Stimulated activated memory B cell treated with anti-CD40 and anti-IgM and Interleukin-4, amounts not matched to agents 10 μg/mL and 1 μg/mL and 100 μg/mL, for 72 hours (primary cell): Measurements from ENCODE around the gene MOB3B.

Source experiments
- ATAC-seq: fragments of 150-1000 bp; cut with Tn5 transposase; 2 replicates; pipeline ENCODE4 v1.10.0; 2021
- H3K27ac Mint-ChIP-seq: one replicate; pipeline ENCODE4 v1.8.0; 2022; ENCODE audit warnings: mild to moderate bottlenecking, mixed read lengths
- H3K27me3 Mint-ChIP-seq: one replicate; pipeline ENCODE4 v1.8.0; 2022; ENCODE audit warnings: mixed read lengths
- H3K36me3 Mint-ChIP-seq: one replicate; pipeline ENCODE4 v1.8.0; 2022; ENCODE audit warnings: mixed read lengths
- H3K4me1 Mint-ChIP-seq: one replicate; pipeline ENCODE4 v1.8.0; 2022; ENCODE audit warnings: mixed read lengths
- H3K4me3 Mint-ChIP-seq: one replicate; pipeline ENCODE4 v1.8.0; 2022; ENCODE audit warnings: mild to moderate bottlenecking, moderate library complexity, mixed read lengths
- H3K9me3 Mint-ChIP-seq: one replicate; pipeline ENCODE4 v1.8.0; 2022; ENCODE audit warnings: mixed read lengths

MOB3B gene

DNA sequence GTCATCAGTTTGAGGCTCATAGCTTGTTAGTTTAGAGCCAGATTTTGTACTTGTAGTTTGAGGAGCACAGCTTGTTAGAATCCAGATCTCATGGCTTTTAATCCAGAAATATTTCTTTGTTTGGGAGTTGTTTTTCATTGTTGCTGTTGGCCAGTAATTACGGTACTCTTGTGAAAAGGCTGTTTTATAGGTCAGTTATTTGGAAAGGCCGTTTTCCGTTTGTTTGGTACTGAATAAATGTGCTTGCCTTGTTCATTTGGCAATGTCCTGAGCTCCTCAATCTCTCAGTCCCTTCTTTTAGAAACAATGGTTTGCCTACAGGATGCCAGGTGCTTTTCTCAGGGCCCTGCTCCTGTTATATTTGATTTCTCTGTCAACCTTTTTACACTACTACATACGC lies 4.5 kb upstream of the MOB3B start:
- Mint-ChIP-seq H3K27ac (peak overlapping the region; percentile 4), H3K4me3 (no peak overlapping the region), H3K4me1 (peaks cover 40% of the 10 kb centered on the region), H3K9me3 (no peaks in the 10 kb centered on the region), H3K27me3 (no peaks in the 10 kb centered on the region), H3K36me3 (no peaks in the 10 kb centered on the region)
- no peak for ATAC-seq

GRCh38 chr9:27533311-27533710 lies 3.7 kb upstream of the MOB3B start:
- no peak overlapping the region for H3K27ac Mint-ChIP-seq
- H3K9me3 Mint-ChIP-seq, result no peaks in the 10 kb centered on the region
- no peak for ATAC-seq
- H3K36me3 Mint-ChIP-seq, result no peaks in the 10 kb centered on the region
- no peak overlapping the region for H3K4me3 Mint-ChIP-seq
- H3K27me3 Mint-ChIP-seq, result no peaks in the 10 kb centered on the region
- peaks cover 41% of the 10 kb centered on the region for H3K4me1 Mint-ChIP-seq

DNA sequence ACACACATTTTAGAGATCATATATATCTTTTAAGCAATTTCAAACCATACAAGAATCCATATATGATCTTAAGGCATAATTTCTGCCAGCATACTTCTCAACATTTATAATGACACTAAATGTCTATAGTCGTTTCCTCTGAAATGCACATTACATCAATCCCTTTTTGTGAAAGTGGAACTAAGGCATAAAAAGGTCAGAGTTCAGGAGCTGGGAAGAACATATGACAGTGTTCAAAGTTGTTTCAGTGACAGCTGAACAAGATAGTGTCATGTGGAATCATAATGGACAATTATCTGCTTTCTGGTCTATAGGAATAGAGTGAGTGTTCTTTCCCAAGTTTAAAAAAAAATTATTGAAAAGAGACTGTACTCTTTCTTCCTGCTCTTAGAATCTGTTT lies 2.4 kb upstream of the MOB3B start:
- Mint-ChIP-seq H3K4me1 (peaks cover 48% of the 10 kb centered on the region), H3K36me3 (no peaks in the 10 kb centered on the region), H3K9me3 (no peaks in the 10 kb centered on the region), H3K4me3 (no peak overlapping the region), H3K27me3 (no peaks in the 10 kb centered on the region), H3K27ac (no peak overlapping the region)
- no peak for ATAC-seq

DNA sequence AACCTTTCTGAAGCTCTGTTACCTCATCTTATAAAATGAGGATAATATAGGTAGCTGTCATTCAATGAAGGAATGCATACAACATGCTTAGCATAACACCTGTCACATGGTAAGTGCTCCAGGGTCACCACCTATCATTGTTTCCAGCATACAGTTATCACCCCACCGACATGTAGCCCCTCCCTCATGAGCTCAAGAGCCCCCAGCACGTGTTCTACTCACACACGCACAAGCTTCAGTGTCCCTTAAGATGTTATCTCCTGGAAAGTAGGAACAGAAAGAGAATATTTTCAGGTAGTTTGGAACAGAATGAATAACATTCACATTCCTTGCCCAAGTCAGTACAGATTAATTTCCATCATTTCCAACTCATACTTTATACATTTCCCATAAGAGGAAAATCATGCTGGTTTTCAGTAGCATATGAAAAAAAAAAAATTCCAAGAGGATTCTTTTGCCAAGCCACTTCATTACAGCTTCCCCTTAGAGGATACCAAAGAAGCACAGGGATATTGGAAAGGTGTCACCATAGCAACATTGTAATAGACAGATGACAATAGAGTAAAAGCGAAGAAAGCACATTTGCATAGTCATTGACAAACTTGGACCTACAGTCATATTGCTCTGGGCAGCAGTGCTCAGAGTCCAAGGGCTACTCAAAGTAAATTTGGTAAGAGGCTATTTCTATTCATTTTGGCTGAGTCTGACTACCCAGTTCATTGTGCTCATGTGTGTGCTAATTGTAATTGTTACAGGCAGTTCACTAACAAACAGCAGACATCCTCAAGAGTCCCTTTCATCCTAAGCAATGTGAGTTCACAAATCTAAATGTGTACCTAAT lies 1.5 kb upstream of the MOB3B start:
- Mint-ChIP-seq H3K4me1 (peaks cover 56% of the 10 kb centered on the region), H3K27me3 (no peaks in the 10 kb centered on the region), H3K27ac (no peak overlapping the region), H3K36me3 (no peaks in the 10 kb centered on the region), H3K4me3 (no peak overlapping the region), H3K9me3 (no peaks in the 10 kb centered on the region)
- no peak for ATAC-seq

DNA sequence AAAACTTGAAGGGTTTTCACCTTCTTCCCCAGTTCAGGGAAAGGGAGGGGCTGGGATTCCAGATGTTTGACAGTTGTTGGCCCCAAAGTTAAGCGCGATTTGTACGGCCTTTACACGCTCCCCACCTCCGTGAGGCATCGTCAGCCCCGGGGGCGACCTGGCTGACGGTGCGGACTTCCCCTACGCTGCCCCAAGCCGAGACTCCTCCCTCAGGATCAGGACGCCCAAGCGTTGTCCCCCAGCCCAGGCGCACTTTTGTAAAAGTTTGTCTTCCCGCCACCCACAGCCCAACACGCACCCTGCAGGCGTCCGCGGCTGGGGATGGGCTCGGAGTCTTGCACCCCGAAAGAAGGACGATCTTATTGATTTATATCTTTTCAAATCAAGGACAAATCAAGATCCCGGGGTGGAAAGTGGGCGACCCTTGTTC lies 713 bp downstream of the MOB3B start:
- peak; percentile 83 for ATAC-seq
- no peaks in the 10 kb centered on the region for H3K27me3 Mint-ChIP-seq
- H3K36me3 Mint-ChIP-seq, result peaks cover 6% of the 10 kb centered on the region
- no peaks in the 10 kb centered on the region for H3K9me3 Mint-ChIP-seq
- peak overlapping the region; percentile 95 for H3K27ac Mint-ChIP-seq
- H3K4me3 Mint-ChIP-seq, result peak overlapping the region; percentile 94
- peaks cover 55% of the 10 kb centered on the region for H3K4me1 Mint-ChIP-seq

- H3K27ac Mint-ChIP-seq, result peak overlapping the region; percentile 95
- no peaks in the 10 kb centered on the region for H3K9me3 Mint-ChIP-seq
- H3K36me3 Mint-ChIP-seq, result peaks cover 6% of the 10 kb centered on the region
- peaks cover 52% of the 10 kb centered on the region for H3K4me1 Mint-ChIP-seq
- H3K27me3 Mint-ChIP-seq, result no peaks in the 10 kb centered on the region
- peak; percentile 80 for ATAC-seq
- peak overlapping the region; percentile 94 for H3K4me3 Mint-ChIP-seq
Measured at GRCh38 chr9:27528076-27528885, 1.3 kb downstream of the MOB3B start.

DNA sequence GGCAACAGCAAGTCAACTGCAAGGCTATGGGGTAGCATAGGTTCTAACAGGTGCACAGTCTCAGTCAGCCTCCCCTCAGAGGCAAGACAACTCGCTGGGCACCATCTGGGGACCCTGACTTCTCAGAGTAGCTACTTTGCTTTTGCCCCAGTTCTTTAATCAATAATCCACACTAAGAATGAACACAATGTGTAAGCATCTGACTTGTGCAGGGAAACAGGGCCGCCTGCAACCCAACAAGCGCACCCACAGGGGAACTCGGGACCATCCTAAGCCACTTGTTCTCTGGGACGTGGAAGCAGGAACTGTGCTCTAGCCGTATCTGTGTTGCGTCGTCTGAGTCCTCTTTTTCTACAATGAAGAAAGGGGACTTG lies 1.9 kb downstream of the MOB3B start:
- no peak for ATAC-seq
- Mint-ChIP-seq H3K4me3 (peak overlapping the region; percentile 94), H3K27ac (peak overlapping the region; percentile 95), H3K9me3 (no peaks in the 10 kb centered on the region), H3K4me1 (peaks cover 56% of the 10 kb centered on the region), H3K36me3 (peaks cover 6% of the 10 kb centered on the region), H3K27me3 (no peaks in the 10 kb centered on the region)

GRCh38 chr9:27524236-27524635 lies 5.4 kb downstream of the MOB3B start, which contains the start of gene IFNK:
Gene IFNK (plus strand): TSS chr9:27524290. CDS start chr9:27524337, 47 bp downstream.
- no peak within 1 kb of the TSS for H3K4me3 Mint-ChIP-seq
- H3K27ac Mint-ChIP-seq, result peak within 1 kb of the TSS; percentile 42
- no peak for ATAC-seq
- peaks cover 12% of the 10 kb centered on the region for H3K36me3 Mint-ChIP-seq
- peaks cover 46% of the 10 kb centered on the region for H3K4me1 Mint-ChIP-seq
- H3K9me3 Mint-ChIP-seq, result no peaks in the 10 kb centered on the region
- no peaks in the 10 kb centered on the region for H3K27me3 Mint-ChIP-seq

GRCh38 chr9:27523141-27523540 lies 6.5 kb downstream of the MOB3B start:
- H3K4me3 Mint-ChIP-seq, result no peak overlapping the region
- peaks cover 12% of the 10 kb centered on the region for H3K36me3 Mint-ChIP-seq
- H3K27me3 Mint-ChIP-seq, result no peaks in the 10 kb centered on the region
- peak overlapping the region; percentile 33 for H3K27ac Mint-ChIP-seq
- peaks cover 54% of the 10 kb centered on the region for H3K4me1 Mint-ChIP-seq
- no peaks in the 10 kb centered on the region for H3K9me3 Mint-ChIP-seq
- ATAC-seq, result no peak

DNA sequence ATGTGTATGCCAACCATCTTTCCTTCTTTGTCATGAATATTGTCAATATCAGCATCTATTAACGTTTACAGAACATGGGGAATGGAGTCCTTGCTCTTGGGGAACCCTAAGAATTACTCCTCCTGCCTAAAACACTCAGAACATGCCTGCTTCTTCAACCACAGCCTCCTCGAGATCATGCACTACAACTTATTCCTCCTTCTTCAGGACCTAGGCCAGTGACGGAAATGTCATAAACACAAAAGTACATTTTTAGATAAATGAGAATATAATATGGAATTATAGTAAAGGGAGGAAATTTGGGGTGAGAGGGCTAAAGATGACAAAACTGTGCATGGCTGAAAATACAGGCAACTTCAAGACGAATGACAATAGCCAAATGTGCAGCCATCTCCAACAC lies 8.6 kb downstream of the MOB3B start:
- no peak overlapping the region for H3K27ac Mint-ChIP-seq
- H3K27me3 Mint-ChIP-seq, result no peaks in the 10 kb centered on the region
- H3K9me3 Mint-ChIP-seq, result no peaks in the 10 kb centered on the region
- H3K4me1 Mint-ChIP-seq, result peaks cover 46% of the 10 kb centered on the region
- no peak for ATAC-seq
- peaks cover 20% of the 10 kb centered on the region for H3K36me3 Mint-ChIP-seq
- no peak overlapping the region for H3K4me3 Mint-ChIP-seq

- ATAC-seq, result no peak
- peaks cover 25% of the 10 kb centered on the region for H3K36me3 Mint-ChIP-seq
- H3K4me3 Mint-ChIP-seq, result no peak overlapping the region
- no peaks in the 10 kb centered on the region for H3K9me3 Mint-ChIP-seq
- no peak overlapping the region for H3K27ac Mint-ChIP-seq
- H3K27me3 Mint-ChIP-seq, result no peaks in the 10 kb centered on the region
- H3K4me1 Mint-ChIP-seq, result peaks cover 43% of the 10 kb centered on the region
Measured at GRCh38 chr9:27519466-27520465, 9.8 kb downstream of the MOB3B start.

- Mint-ChIP-seq H3K4me1 (peaks cover 36% of the 10 kb centered on the region), H3K27me3 (no peaks in the 10 kb centered on the region), H3K4me3 (no peak overlapping the region), H3K27ac (no peak overlapping the region), H3K36me3 (peaks cover 19% of the 10 kb centered on the region), H3K9me3 (no peaks in the 10 kb centered on the region)
- no peak for ATAC-seq
Measured at GRCh38 chr9:27518809-27519208, 10.8 kb downstream of the MOB3B start.

DNA sequence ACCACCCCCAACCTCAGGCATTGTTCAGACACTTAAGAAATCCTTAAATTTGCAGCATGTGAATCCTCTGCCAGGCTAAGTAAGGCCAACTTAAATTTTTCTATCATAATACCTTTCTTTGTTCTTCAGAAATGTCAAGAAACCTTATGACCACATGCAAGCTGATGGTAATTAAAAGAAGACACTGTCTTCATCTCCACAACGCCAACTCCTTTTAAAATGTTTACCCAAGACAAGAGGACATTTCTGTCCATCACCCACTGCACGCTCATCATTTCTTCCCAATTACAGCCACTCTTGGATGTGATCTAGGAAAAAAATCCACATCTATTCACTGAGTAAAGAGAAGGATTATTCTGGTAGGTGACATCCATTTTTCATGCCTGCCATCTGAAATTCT lies 11.6 kb downstream of the MOB3B start:
- no peak for ATAC-seq

DNA sequence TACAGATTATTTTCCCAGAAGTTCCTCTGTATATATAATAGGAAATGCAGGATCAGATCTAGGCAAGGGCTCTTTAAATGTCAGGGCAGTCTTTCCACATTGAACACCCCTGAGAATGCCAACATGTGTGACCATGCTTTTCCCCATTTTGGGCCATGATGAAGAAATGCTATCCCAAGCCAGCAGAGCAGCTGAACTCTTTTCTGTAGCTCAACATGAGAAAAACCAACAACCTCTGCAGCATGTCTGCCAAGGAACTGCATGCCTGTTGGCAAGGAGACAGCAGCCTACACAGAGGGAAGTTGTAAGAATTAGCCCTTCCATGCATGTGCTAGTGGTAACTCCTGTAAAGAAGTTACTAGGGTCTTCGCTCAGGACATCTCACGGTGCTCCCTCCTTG lies 15.1 kb downstream of the MOB3B start:
- peaks cover 39% of the 10 kb centered on the region for H3K4me1 Mint-ChIP-seq
- H3K27me3 Mint-ChIP-seq, result no peaks in the 10 kb centered on the region
- no peak overlapping the region for H3K27ac Mint-ChIP-seq
- H3K36me3 Mint-ChIP-seq, result peaks cover 22% of the 10 kb centered on the region
- no peaks in the 10 kb centered on the region for H3K9me3 Mint-ChIP-seq
- no peak for ATAC-seq
- H3K4me3 Mint-ChIP-seq, result no peak overlapping the region

More for the DNA sequence above, 11.6 kb downstream of the MOB3B start:
- Mint-ChIP-seq H3K9me3 (no peaks in the 10 kb centered on the region), H3K4me1 (peaks cover 39% of the 10 kb centered on the region), H3K4me3 (no peak overlapping the region), H3K27ac (no peak overlapping the region), H3K36me3 (peaks cover 26% of the 10 kb centered on the region), H3K27me3 (no peaks in the 10 kb centered on the region)

GRCh38 chr9:27511771-27512170 lies 17.8 kb downstream of the MOB3B start:
- H3K9me3 Mint-ChIP-seq, result no peaks in the 10 kb centered on the region
- peaks cover 25% of the 10 kb centered on the region for H3K36me3 Mint-ChIP-seq
- H3K4me3 Mint-ChIP-seq, result no peak overlapping the region
- H3K27ac Mint-ChIP-seq, result no peak overlapping the region
- H3K4me1 Mint-ChIP-seq, result peaks cover 20% of the 10 kb centered on the region
- H3K27me3 Mint-ChIP-seq, result no peaks in the 10 kb centered on the region
- no peak for ATAC-seq
